KOPT-K1 (cell line): Measurements from ENCODE around the gene TMEM92.
"Not testable (repeated sequence)": the region's sequence is repeated elsewhere in the genome, so short reads cannot be mapped to it uniquely, and the experiment has no call there.

Experiments used
- H3K27ac ChIP-seq: fragments of 200-600 bp; sonication (generic); 2 replicates; pipeline ENCODE4 v1.5.1; 2016; ENCODE audit warnings: antibody characterized with exemption, mild to moderate bottlenecking, low read depth, low read length; ENCODE audit not compliant: poor library complexity, severe bottlenecking
- H3K36me3 ChIP-seq: fragments of 200-600 bp; sonication (generic); 2 replicates; pipeline ENCODE4 v1.5.1; 2017; ENCODE audit warnings: antibody characterized with exemption, mild to moderate bottlenecking, low read length, moderate library complexity; ENCODE audit not compliant: insufficient read depth
- H3K9me3 ChIP-seq: fragments of 200-600 bp; sonication (generic); 2 replicates; pipeline ENCODE4 v1.5.1; 2017; ENCODE audit warnings: antibody characterized with exemption, low read length, mild to moderate bottlenecking; ENCODE audit not compliant: insufficient read depth, poor library complexity, severe bottlenecking

The TMEM92 gene

DNA sequence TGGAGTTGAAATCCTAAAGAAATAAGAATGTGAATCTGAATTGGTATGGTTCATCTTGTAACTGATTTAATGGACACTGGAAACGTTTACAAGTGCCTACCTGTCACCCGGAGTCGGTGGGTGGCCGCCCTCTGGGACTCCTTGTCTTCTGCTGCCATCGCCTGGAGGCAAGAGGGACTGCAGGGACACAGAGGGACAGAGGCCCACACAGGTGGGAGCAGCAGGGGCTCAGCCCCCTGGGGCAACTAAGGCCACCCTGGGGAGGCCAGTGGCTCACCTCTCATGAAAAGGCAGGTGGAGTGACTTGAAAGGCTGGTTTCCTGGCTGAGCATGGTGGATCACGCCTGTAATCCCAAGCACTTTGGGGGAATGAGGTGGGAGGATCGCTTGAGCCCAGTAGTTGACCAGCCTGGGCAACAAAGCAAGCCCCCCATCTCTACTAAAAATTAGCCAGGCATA, 23.2 kb downstream of the TMEM92 start:
- no peaks in the 10 kb centered on the region for H3K36me3 ChIP-seq
- no peak overlapping the region for H3K27ac ChIP-seq
- no peaks in the 10 kb centered on the region for H3K9me3 ChIP-seq

DNA sequence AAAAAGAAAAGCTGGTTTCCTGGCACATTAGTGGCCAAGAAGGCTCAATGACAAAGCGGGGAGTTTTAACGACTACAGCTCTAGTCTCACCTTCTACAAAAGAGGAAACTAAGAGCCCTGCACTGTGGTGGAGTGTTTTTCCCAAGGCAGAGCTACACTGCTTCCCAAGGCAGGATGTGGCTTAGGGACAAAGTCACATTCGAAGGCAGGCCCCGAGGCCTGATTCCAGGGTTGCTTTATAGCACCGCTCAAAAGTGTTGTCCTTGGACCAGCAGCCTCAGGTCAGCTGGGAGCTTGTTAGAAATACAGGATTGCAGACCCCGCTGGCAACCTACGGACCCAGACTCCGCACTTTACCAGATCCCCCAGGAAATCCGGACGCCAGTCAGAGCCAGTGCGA, 23.8 kb downstream of the TMEM92 start:
- Histone ChIP-seq H3K36me3 (no peaks in the 10 kb centered on the region), H3K27ac (no peak overlapping the region), H3K9me3 (no peaks in the 10 kb centered on the region)

- no peaks in the 10 kb centered on the region for H3K9me3 ChIP-seq
- no peak overlapping the region for H3K27ac ChIP-seq
- H3K36me3 ChIP-seq = no peaks in the 10 kb centered on the region
Measured at GRCh38 chr17:50299776-50300175, 25.5 kb downstream of the TMEM92 start.

GRCh38 chr17:50300824-50301223, 26.6 kb downstream of the TMEM92 start:
- not testable (repeated sequence) for H3K36me3 ChIP-seq, H3K9me3 ChIP-seq, H3K27ac ChIP-seq

- no peaks in the 10 kb centered on the region for H3K36me3 ChIP-seq
- no peaks in the 10 kb centered on the region for H3K9me3 ChIP-seq
- H3K27ac ChIP-seq = no peak overlapping the region
Measured at GRCh38 chr17:50301891-50302584, 27.8 kb downstream of the TMEM92 start.

DNA sequence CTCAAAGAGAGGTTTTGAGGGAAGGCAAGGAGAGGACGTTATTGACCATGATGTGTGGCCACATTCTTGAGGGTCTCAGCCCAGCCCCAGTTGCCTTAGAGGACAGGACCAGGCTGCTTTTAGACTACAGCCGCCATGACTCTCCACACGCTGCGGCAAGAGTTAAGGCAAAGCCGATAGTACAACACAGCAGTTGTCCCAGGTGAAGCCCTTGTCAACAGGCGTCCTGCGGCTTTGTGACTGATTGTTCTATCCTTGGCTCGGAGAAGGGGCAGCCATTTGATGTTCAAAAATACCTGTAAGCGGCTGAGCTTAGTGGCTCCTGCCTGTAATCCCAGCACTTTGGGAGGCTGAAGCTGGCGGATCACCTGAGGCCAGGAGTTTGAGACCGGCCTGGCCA, 28.8 kb downstream of the TMEM92 start:
- H3K9me3 ChIP-seq = no peaks in the 10 kb centered on the region
- H3K27ac ChIP-seq = no peak overlapping the region
- H3K36me3 ChIP-seq = no peaks in the 10 kb centered on the region

- H3K36me3 ChIP-seq = no peaks in the 10 kb centered on the region
- H3K27ac ChIP-seq = no peak overlapping the region
Measured at GRCh38 chr17:50303596-50303995, 29.3 kb downstream of the TMEM92 start.

DNA sequence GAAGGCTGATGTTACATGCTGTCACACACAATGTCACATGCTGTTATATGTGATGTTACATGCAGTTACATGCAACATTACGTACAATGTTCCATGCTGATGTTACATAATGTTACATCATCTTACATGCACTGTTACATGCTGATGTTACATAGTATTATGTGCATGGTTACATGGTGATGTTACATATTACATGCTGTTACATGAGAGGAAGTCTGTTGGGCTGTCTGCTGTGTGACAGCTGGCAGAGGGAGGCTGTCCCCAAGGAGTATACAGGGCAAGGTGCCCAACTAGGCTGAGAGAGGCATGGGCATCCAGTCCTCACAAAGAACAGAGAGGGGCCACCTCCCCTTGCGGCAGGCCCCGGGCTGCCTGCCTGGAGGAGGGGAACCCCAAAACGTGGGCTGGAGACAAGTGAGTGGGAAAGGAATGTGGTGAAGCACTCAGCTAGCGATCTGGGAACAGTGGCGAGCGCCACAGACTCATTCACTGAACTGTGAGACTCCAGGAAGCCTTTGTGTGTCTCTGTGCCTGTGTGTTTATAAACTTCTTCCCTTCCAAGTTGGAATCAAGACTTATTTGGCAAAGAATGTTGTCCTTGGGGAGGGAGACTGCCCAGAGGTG, 30.6 kb downstream of the TMEM92 start:
- H3K27ac ChIP-seq = no peak overlapping the region
- no peaks in the 10 kb centered on the region for H3K36me3 ChIP-seq
- no peaks in the 10 kb centered on the region for H3K9me3 ChIP-seq

More at GRCh38 chr17:50303596-50303995, 29.3 kb downstream of the TMEM92 start:
- H3K9me3 ChIP-seq = no peaks in the 10 kb centered on the region

DNA sequence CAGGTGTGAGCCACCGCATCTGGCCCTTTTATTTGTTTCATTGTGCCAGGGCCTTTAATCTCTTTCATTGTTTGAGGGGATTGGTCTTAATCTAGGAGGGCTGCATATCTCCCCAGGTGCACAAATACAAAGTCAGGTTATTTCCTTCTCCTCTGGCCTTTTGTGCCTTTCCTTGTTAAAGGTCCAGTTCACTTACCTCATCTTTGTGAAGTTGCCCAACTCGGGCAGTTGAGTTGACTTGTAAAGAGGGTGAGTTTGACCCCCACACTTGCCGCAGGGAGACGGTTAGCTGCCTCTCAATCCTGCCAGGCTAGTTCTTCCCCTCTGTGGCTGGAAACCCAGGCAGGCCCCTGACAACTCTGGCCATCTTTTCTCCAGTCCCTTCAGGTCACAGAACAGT, 33.4 kb downstream of the TMEM92 start:
- no peak overlapping the region for H3K27ac ChIP-seq
- H3K36me3 ChIP-seq = no peaks in the 10 kb centered on the region
- no peaks in the 10 kb centered on the region for H3K9me3 ChIP-seq

DNA sequence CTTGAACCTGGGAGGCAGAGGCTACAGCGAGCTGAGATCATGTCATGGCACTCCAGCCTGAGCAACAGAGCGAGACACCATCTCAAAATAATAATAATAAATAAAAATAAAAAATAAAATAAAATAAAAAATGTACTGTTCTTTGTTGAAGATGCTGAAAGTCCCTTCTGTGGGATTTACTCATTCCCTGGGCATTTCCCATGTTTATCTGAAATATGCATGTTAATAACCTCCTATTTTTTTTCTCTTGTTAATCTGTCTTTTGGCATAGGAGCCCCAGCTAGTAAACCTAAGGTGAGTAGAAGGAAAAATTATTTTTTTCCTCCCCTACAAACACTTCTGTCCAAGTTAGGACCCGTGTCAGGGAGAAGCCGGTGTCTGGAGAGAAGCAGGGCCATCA, 34.4 kb downstream of the TMEM92 start:
- Histone ChIP-seq H3K36me3 (no peaks in the 10 kb centered on the region), H3K9me3 (no peaks in the 10 kb centered on the region), H3K27ac (no peak overlapping the region)

- H3K27ac ChIP-seq = no peak overlapping the region
- no peaks in the 10 kb centered on the region for H3K36me3 ChIP-seq
- H3K9me3 ChIP-seq = no peaks in the 10 kb centered on the region
Measured at GRCh38 chr17:50310455-50311111, 36.3 kb downstream of the TMEM92 start.

DNA sequence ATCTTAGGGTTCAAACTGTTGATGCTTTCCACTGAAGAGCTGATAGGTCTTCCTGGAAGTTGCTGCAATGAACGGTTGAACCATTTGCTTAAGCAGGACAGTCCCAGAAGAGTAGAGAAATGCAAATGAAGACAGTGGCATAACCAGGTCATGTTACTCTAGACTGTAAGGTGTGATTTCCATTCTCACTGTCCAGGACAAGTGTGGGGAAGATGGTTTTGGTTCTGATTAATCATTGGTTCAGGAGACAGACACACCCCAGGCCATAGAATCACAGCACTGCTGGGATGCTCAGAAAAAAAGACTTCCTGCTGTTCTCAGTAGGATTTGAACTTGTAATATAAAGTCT, 36.8 kb downstream of the TMEM92 start:
- Histone ChIP-seq H3K9me3 (no peaks in the 10 kb centered on the region), H3K27ac (no peak overlapping the region), H3K36me3 (no peaks in the 10 kb centered on the region)

- Histone ChIP-seq H3K36me3 (no peaks in the 10 kb centered on the region), H3K27ac (no peak overlapping the region), H3K9me3 (no peaks in the 10 kb centered on the region)
Measured at GRCh38 chr17:50311483-50311882, 37.2 kb downstream of the TMEM92 start.

- Histone ChIP-seq H3K9me3 (no peaks in the 10 kb centered on the region), H3K27ac (no peak overlapping the region), H3K36me3 (no peaks in the 10 kb centered on the region)
Measured at GRCh38 chr17:50312308-50312707, 38.0 kb downstream of the TMEM92 start.

GRCh38 chr17:50314456-50315011, 40.3 kb downstream of the TMEM92 start:
- no peak overlapping the region for H3K27ac ChIP-seq
- no peaks in the 10 kb centered on the region for H3K9me3 ChIP-seq
- H3K36me3 ChIP-seq = no peaks in the 10 kb centered on the region
